GM12878 (cell line): ENCODE results near the gene DUSP14. TPM values are rescaled to one million over a fixed set of nuclear protein-coding genes. Genes with fewer than 3 reads are reported as not detected.

Experiments used
- BHLHE40 ChIP-seq, 2 experiments: fragments of 450-650 bp in 1 of 2; IDR thresholded peaks; 2 replicates each; pipeline ENCODE4 v1.6.1; 2011 to 2017; ENCODE audit warnings: low read depth in 2 of 2, borderline replicate concordance in 1 of 2, improper control_type of control experiment in 1 of 2, low read length in 1 of 2, mild to moderate bottlenecking in 1 of 2
- MTA2 ChIP-seq: fragments of 450-650 bp; IDR thresholded peaks from 2 replicates; pipeline ENCODE4 v1.6.1; 2016; ENCODE audit warnings: low read depth, mild to moderate bottlenecking, moderate library complexity
- MYC ChIP-seq: IDR thresholded peaks from 2 replicates; pipeline ENCODE4 v1.6.1; 2011; ENCODE audit warnings: mild to moderate bottlenecking, low read length, moderate library complexity, inconsistent platforms; ENCODE audit not compliant: insufficient read depth, insufficient replicate concordance, insufficient read length, severe bottlenecking
- RFX5 ChIP-seq: IDR thresholded peaks from 2 replicates; pipeline ENCODE4 v1.6.1; 2011; ENCODE audit warnings: low read depth, low read length, improper control_type of control experiment
- SMAD1 ChIP-seq: fragments of 450-650 bp; IDR thresholded peaks from 2 replicates; pipeline ENCODE4 v1.6.1; 2018; ENCODE audit warnings: mild to moderate bottlenecking, low read depth; ENCODE audit not compliant: partially characterized antibody
- TARDBP ChIP-seq: IDR thresholded peaks from 2 replicates; pipeline ENCODE4 v1.6.1; 2016; ENCODE audit warnings: borderline replicate concordance
- polyA plus RNA-seq, 11 experiments: library from polyadenylated mRNA; depleted of rRNA in 4 of 11; unstranded in 6 of 11; stranded (reverse) in 5 of 11; fragments of >200 nt; fragmentation: Nextera tagmentation in 4 of 11; fragmentation: Illumina TruSeq in 1 of 11; extraction: Ambion mirVana in 4 of 11; extraction: Trizol in 1 of 11; gene quantifications; 1 replicate in 1 of 11; 2 replicates in 10 of 11; pipeline versions ENCODE4 v1.2.1 to v1.2.3, GENCODE V29; 2011 to 2016; ENCODE audit warnings: inconsistent platforms in 2 of 11, missing spikeins in 2 of 11, low read depth in 1 of 11
- total RNA-seq, 4 experiments: library from RNA; depleted of rRNA in 3 of 4; stranded (reverse); fragments of >200 nt in 3 of 4; fragmentation: Illumina TruSeq in 1 of 4; extraction: Trizol in 1 of 4; gene quantifications; 2 replicates each; pipeline versions ENCODE4 v1.2.1 to v1.2.3, GENCODE V29; 2013 to 2021
- TF ChIP-seq, protein P1 (sequence below): fragments of 450-650 bp; IDR thresholded peaks from 2 replicates; pipeline ENCODE4 v1.6.1; 2017; ENCODE audit warnings: mild to moderate bottlenecking, moderate library complexity
- TF ChIP-seq, protein P2 (sequence below): IDR thresholded peaks from 2 replicates; pipeline ENCODE4 v1.6.1; 2012; ENCODE audit warnings: low read depth, low read length, improper control_type of control experiment
- TF ChIP-seq, protein P3 (sequence below): fragments of 450-650 bp; IDR thresholded peaks from 2 replicates; pipeline ENCODE4 v1.6.1; 2017; ENCODE audit warnings: mild to moderate bottlenecking, low read depth, inconsistent platforms; ENCODE audit not compliant: poor library complexity, severe bottlenecking
- TF ChIP-seq, protein P4 (sequence below): fragments of 450-650 bp; IDR thresholded peaks from 2 replicates; pipeline ENCODE4 v1.6.1; 2018; ENCODE audit warnings: mild to moderate bottlenecking, low read depth, moderate library complexity; ENCODE audit not compliant: partially characterized antibody

The DUSP14 gene
- total and polyA plus RNA-seq, 10 of the 15 experiments (the other 5 are each of a cell fraction or from before 2014, with no cell fraction given), result 14.5 to 36.5 (median 24.4) TPM

DNA sequence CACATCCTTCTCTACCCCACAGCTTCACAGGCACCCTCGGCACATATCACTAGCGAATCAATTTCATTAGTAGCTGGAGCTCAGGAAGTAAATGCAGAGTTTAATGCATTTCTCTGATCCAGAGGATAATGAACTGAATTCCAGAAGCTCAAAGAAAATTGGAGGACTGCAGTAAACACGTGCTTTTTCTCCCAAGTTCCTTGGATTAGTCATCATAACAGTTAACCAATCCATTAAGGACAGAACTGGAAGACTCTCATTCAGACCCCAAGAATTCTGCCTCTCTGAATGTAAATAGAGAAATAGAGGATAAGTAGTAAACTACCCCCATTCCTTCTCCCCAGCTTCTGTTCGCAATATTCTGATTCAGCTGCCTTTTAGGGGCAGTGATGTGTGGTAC is 40.7 kb downstream of the DUSP14 start (continued):
- TF ChIP-seq, protein P1, sequence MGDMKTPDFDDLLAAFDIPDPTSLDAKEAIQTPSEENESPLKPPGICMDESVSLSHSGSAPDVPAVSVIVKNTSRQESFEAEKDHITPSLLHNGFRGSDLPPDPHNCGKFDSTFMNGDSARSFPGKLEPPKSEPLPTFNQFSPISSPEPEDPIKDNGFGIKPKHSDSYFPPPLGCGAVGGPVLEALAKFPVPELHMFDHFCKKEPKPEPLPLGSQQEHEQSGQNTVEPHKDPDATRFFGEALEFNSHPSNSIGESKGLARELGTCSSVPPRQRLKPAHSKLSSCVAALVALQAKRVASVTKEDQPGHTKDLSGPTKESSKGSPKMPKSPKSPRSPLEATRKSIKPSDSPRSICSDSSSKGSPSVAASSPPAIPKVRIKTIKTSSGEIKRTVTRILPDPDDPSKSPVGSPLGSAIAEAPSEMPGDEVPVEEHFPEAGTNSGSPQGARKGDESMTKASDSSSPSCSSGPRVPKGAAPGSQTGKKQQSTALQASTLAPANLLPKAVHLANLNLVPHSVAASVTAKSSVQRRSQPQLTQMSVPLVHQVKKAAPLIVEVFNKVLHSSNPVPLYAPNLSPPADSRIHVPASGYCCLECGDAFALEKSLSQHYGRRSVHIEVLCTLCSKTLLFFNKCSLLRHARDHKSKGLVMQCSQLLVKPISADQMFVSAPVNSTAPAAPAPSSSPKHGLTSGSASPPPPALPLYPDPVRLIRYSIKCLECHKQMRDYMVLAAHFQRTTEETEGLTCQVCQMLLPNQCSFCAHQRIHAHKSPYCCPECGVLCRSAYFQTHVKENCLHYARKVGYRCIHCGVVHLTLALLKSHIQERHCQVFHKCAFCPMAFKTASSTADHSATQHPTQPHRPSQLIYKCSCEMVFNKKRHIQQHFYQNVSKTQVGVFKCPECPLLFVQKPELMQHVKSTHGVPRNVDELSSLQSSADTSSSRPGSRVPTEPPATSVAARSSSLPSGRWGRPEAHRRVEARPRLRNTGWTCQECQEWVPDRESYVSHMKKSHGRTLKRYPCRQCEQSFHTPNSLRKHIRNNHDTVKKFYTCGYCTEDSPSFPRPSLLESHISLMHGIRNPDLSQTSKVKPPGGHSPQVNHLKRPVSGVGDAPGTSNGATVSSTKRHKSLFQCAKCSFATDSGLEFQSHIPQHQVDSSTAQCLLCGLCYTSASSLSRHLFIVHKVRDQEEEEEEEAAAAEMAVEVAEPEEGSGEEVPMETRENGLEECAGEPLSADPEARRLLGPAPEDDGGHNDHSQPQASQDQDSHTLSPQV, result no peak
- no peak for TF ChIP-seq TARDBP
- TF ChIP-seq RFX5, result no peak
- no peak for TF ChIP-seq BHLHE40 (IDR thresholded peaks at IDR 0.05; ENCODE audit: borderline replicate concordance in 1 of 2, low read depth in 2 of 2, low read length in 1 of 2)
- no peak for TF ChIP-seq MTA2
- TF ChIP-seq, protein P2, sequence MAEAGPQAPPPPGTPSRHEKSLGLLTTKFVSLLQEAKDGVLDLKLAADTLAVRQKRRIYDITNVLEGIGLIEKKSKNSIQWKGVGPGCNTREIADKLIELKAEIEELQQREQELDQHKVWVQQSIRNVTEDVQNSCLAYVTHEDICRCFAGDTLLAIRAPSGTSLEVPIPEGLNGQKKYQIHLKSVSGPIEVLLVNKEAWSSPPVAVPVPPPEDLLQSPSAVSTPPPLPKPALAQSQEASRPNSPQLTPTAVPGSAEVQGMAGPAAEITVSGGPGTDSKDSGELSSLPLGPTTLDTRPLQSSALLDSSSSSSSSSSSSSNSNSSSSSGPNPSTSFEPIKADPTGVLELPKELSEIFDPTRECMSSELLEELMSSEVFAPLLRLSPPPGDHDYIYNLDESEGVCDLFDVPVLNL, result no peak
- TF ChIP-seq SMAD1, result no peak
- TF ChIP-seq, protein P3, sequence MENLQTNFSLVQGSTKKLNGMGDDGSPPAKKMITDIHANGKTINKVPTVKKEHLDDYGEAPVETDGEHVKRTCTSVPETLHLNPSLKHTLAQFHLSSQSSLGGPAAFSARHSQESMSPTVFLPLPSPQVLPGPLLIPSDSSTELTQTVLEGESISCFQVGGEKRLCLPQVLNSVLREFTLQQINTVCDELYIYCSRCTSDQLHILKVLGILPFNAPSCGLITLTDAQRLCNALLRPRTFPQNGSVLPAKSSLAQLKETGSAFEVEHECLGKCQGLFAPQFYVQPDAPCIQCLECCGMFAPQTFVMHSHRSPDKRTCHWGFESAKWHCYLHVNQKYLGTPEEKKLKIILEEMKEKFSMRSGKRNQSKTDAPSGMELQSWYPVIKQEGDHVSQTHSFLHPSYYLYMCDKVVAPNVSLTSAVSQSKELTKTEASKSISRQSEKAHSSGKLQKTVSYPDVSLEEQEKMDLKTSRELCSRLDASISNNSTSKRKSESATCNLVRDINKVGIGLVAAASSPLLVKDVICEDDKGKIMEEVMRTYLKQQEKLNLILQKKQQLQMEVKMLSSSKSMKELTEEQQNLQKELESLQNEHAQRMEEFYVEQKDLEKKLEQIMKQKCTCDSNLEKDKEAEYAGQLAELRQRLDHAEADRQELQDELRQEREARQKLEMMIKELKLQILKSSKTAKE, result no peak
- no peak for TF ChIP-seq MYC
- TF ChIP-seq, protein P4, sequence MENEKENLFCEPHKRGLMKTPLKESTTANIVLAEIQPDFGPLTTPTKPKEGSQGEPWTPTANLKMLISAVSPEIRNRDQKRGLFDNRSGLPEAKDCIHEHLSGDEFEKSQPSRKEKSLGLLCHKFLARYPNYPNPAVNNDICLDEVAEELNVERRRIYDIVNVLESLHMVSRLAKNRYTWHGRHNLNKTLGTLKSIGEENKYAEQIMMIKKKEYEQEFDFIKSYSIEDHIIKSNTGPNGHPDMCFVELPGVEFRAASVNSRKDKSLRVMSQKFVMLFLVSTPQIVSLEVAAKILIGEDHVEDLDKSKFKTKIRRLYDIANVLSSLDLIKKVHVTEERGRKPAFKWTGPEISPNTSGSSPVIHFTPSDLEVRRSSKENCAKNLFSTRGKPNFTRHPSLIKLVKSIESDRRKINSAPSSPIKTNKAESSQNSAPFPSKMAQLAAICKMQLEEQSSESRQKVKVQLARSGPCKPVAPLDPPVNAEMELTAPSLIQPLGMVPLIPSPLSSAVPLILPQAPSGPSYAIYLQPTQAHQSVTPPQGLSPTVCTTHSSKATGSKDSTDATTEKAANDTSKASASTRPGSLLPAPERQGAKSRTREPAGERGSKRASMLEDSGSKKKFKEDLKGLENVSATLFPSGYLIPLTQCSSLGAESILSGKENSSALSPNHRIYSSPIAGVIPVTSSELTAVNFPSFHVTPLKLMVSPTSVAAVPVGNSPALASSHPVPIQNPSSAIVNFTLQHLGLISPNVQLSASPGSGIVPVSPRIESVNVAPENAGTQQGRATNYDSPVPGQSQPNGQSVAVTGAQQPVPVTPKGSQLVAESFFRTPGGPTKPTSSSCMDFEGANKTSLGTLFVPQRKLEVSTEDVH, result no peak
